Measurements from ENCODE around the gene ATL3. TPM values are rescaled to one million over a fixed set of nuclear protein-coding genes. Genes with fewer than 3 reads are reported as not detected.

Gene ATL3
- total RNA-seq, 1 donor from 2014 or later, result 72.2 TPM

DNA sequence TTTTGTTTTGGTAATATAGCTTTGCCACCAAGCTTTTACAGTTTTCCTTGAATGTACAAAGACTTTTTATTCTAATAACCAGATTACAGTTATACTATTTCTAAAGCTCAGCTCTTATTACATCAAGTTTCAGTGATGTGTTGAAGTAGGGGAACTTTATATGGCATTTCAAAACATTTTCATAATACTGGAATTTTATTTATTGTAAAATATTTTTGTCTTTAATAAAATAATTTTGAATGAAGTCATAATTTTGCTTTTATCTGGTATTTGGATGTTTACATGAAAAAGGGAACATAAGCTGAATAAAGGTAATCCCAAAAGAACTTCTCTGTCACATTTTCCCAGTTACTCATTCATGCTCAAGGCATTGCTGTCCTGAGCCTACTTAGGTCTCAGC, 44.9 kb upstream of the ATL3 start:
- TF ChIP-seq POLR2A (IDR thresholded peaks at IDR 0.05) (no peak), POLR2AphosphoS5 (IDR thresholded peaks at IDR 0.05; ENCODE audit: insufficient read depth in 1 of 2, low read depth in 1 of 2) (no peak)
- TF ChIP-seq, protein P1, sequence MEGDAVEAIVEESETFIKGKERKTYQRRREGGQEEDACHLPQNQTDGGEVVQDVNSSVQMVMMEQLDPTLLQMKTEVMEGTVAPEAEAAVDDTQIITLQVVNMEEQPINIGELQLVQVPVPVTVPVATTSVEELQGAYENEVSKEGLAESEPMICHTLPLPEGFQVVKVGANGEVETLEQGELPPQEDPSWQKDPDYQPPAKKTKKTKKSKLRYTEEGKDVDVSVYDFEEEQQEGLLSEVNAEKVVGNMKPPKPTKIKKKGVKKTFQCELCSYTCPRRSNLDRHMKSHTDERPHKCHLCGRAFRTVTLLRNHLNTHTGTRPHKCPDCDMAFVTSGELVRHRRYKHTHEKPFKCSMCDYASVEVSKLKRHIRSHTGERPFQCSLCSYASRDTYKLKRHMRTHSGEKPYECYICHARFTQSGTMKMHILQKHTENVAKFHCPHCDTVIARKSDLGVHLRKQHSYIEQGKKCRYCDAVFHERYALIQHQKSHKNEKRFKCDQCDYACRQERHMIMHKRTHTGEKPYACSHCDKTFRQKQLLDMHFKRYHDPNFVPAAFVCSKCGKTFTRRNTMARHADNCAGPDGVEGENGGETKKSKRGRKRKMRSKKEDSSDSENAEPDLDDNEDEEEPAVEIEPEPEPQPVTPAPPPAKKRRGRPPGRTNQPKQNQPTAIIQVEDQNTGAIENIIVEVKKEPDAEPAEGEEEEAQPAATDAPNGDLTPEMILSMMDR (IDR thresholded peaks at IDR 0.05), result no peak
- Histone ChIP-seq H3K9me3 (no peaks in the 10 kb centered on the region), H3K27me3 (no peaks in the 10 kb centered on the region), H3K36me3 (no peaks in the 10 kb centered on the region), H3K4me3 (no peak overlapping the region), H3K27ac (no peak overlapping the region), H3K4me1 (no peaks in the 10 kb centered on the region)
- intact Hi-C loops (cut with DNase I), result no loop called here
- DNase-seq (ENCODE audit: extremely low spot score in 2 of 2), result no peak

DNA sequence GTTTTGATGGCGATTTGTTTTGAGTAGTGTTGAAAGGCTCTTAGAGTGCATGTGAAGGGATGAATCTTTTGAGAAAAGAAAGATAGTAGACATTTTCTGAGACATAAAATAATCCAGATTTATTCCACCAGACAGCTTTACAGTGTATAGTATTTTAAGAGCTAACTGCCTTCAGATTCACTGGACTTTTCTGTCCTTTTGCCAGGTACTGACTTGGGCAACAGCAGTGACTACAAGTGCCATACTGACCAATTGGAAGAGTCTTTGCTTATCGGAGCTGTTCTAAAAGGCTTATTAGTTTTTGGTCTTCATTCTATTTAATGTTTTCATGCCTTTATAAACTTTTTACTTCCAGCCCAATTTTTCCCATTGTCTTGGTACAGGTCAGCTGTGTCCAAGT, 42.6 kb upstream of the ATL3 start:
- TF ChIP-seq POLR2A (IDR thresholded peaks at IDR 0.05), result no peak
- TF ChIP-seq POLR2AphosphoS5 (IDR thresholded peaks at IDR 0.05; ENCODE audit: insufficient read depth in 1 of 2, low read depth in 1 of 2), result no peak
- TF ChIP-seq, protein P1 (IDR thresholded peaks at IDR 0.05), result no peak

DNA sequence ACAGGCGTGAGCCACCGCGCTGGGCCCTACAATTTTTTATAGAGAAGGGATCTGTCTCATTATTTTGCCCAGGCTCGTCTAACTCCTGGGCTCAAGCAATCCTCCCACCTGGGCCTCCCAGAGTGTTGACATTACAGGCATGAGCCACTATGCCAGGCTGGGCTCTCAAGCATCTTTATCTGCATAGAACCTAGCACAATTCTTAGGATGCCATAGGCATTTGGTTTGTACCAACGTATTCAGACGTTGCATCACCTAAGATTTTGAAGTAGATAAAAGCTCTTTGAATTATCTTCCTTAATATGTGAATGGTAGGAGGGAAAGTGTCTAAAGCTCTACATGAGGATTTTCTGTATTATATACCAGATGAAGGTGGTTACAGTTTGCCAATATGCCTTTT, 40.7 kb upstream of the ATL3 start:
- Histone ChIP-seq H3K4me1 (peaks cover 10% of the 10 kb centered on the region), H3K27ac (no peak overlapping the region), H3K9me3 (no peaks in the 10 kb centered on the region), H3K27me3 (no peaks in the 10 kb centered on the region), H3K4me3 (no peak overlapping the region), H3K36me3 (no peaks in the 10 kb centered on the region)
- intact Hi-C loops (cut with DNase I), result no loop called here
- DNase-seq (ENCODE audit: extremely low spot score in 2 of 2), result no peak
- TF ChIP-seq POLR2A (IDR thresholded peaks at IDR 0.05) (no peak), POLR2AphosphoS5 (IDR thresholded peaks at IDR 0.05; ENCODE audit: insufficient read depth in 1 of 2, low read depth in 1 of 2) (no peak)
- TF ChIP-seq, protein P1 (IDR thresholded peaks at IDR 0.05), result no peak

More for the DNA sequence above, 42.6 kb upstream of the ATL3 start:
- Histone ChIP-seq H3K4me1 (peaks cover 10% of the 10 kb centered on the region), H3K27ac (no peak overlapping the region), H3K36me3 (no peaks in the 10 kb centered on the region), H3K9me3 (no peaks in the 10 kb centered on the region), H3K27me3 (no peaks in the 10 kb centered on the region), H3K4me3 (no peak overlapping the region)
- DNase-seq (ENCODE audit: extremely low spot score in 2 of 2), result no peak
- intact Hi-C loops (cut with DNase I), result no loop called here

DNA sequence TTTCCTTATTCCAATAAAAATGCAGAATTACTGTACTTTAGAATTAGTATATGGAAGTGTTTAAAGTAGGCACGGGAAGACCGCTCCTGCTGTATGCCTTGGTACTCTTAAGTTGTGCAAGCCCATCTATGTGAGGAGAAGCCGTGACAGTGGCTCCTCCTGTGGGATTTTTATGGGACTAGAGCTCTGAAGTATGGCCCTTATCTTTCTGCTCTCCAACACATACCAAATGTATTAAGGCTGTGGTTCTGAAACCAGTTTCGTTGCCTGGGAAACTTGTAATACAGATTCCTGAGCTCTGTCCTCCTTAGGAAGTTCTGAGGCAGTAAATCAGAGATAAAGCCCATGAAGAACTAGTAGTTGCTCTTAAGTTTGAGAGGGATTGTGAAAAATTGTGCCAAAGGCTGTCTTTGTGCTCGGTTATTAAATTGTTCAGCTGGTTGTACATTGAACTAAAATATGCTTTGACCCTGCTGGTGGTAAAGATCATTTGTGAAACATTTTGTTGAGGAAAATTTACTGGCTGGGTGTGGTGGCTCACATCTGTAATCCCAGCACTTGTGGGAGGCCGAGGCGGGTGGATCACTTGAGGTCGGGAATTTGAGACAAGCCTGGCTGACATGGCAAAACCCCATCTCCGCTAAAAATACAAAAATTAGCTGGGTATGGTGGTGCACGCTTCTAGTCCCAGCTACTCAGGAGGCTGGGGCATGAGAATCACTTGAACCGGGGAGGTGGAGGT, 39.5 kb upstream of the ATL3 start:
- no peak overlapping the region for H3K27ac ChIP-seq
- TF ChIP-seq POLR2A (IDR thresholded peaks at IDR 0.05), result no peak
- no peak for TF ChIP-seq POLR2AphosphoS5 (IDR thresholded peaks at IDR 0.05; ENCODE audit: insufficient read depth in 1 of 2, low read depth in 1 of 2)
- TF ChIP-seq, protein P1 (IDR thresholded peaks at IDR 0.05), result no peak
- intact Hi-C loops (cut with DNase I), result no loop called here

DNA sequence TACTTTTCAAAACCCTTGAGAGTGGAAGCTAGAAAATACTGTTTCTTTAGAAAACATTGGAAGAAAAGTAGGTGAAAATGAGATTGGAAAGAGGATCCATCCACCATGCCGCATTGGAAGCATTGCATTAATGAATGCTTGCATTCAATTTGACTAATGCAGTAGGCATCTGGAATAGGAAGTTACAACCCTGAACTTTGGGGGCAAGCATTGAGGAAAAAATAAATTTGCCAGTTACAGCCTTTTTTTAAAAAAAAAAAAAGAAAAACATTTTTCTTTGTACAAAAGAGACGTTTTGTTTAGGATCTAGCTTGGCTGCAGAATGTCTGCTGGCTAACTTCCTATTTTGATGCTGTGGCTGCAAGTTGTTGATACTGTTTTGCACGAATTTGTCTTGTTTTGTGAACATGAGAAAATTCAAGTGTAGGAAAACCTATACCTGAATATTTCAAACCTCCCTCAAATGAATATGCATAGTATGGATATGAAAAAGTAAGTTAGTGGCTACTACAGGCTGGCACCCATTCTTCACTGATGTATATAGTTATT, 38.2 kb upstream of the ATL3 start:
- H3K27me3 ChIP-seq, result no peaks in the 10 kb centered on the region
- DNase-seq (ENCODE audit: extremely low spot score in 2 of 2), result no peak
- H3K4me1 ChIP-seq, result peaks cover 19% of the 10 kb centered on the region
- H3K27ac ChIP-seq, result no peak overlapping the region
- no peaks in the 10 kb centered on the region for H3K9me3 ChIP-seq
- no peak overlapping the region for H3K4me3 ChIP-seq
- TF ChIP-seq, protein P1 (IDR thresholded peaks at IDR 0.05), result no peak
- no peak for TF ChIP-seq POLR2AphosphoS5 (IDR thresholded peaks at IDR 0.05; ENCODE audit: insufficient read depth in 1 of 2, low read depth in 1 of 2)
- no peak for TF ChIP-seq POLR2A (IDR thresholded peaks at IDR 0.05)
- intact Hi-C loops (cut with DNase I), result no loop called here
- no peaks in the 10 kb centered on the region for H3K36me3 ChIP-seq

More for the DNA sequence above, 39.5 kb upstream of the ATL3 start:
- peaks cover 13% of the 10 kb centered on the region for H3K4me1 ChIP-seq
- no peak overlapping the region for H3K4me3 ChIP-seq
- H3K27me3 ChIP-seq, result no peaks in the 10 kb centered on the region
- H3K9me3 ChIP-seq, result no peaks in the 10 kb centered on the region
- no peaks in the 10 kb centered on the region for H3K36me3 ChIP-seq
- DNase-seq (ENCODE audit: extremely low spot score in 2 of 2), result no peak
